ENCODE measurements around the gene TTC27.
"Not testable (repeated sequence)": the region's sequence is repeated elsewhere in the genome, so short reads cannot be mapped to it uniquely, and the experiment has no call there.

TTC27 gene

GRCh38 chr2:32851777-32852439 lies 224.1 kb downstream of the TTC27 start:
- no peak for DNase-seq (ENCODE audit: low read depth)

GRCh38 chr2:32852856-32853255 lies 225.0 kb downstream of the TTC27 start:
- no peak for DNase-seq (ENCODE audit: low read depth)

- no peak for DNase-seq (ENCODE audit: low read depth)
Observed at GRCh38 chr2:32856891-32857290, 229.0 kb downstream of the TTC27 start.

- DNase-seq (ENCODE audit: low read depth): no peak
Observed at GRCh38 chr2:32858713-32859112, 230.9 kb downstream of the TTC27 start.

DNA sequence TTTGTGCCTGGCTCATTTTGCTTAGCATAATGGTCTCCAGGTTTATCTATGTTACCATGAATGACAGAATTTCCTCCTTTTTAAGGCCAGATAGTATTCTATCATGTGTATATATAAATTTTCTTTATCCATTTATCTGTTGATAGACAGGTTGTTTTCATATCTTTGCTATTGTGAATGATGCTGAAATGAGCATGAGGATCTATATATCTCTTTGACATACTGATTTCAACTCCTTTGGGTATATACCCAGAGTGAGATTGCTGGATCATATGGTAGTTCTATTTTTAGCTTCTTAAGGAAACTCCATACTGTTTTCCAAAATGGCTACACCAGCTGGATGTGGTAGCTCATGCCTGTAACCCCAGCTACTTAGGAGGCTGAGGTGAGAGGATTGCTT lies 232.5 kb downstream of the TTC27 start:
- no peak for DNase-seq (ENCODE audit: low read depth)

DNA sequence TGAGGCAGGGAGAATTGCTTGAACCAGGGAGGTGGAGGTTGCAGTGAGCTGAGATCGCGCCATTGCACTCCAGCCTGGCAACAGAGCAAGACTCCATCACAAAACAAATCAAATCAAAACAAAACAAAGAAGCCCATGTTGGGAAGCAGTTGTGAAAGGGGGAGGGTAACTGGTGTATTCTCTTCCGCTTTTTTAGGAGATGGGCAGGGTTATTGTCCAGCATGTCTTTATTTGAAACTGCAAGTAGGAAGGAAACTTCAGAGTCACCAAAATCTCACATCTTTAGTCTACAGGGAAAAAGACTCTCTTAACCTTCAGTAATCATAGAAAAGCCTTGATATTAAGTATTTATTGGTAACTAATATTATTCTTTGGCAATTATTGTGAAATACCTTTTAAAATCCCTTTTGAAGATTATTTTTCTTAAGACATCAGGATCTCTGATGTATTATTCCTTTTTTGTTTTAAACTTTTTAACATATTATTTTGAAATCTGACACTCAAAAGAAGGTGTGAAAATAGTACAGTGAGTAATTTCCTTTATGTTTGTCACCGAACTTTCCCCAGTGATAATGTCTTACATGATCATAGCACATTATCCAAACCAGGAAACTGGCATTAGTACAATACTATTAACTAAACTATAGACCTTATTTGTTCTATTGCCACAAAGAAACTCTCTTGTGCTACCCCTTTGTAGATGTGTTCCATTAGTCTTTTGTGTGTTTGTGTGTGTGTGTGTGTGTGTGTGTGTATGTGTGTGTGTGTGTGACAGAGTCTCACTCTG lies 234.6 kb downstream of the TTC27 start:
- DNase-seq (ENCODE audit: low read depth): no peak

GRCh38 chr2:32863326-32863725 lies 235.5 kb downstream of the TTC27 start:
- DNase-seq (ENCODE audit: low read depth): no peak

GRCh38 chr2:32863803-32864202 lies 236.0 kb downstream of the TTC27 start:
- DNase-seq (ENCODE audit: low read depth): no peak

GRCh38 chr2:32864334-32865111 lies 236.7 kb downstream of the TTC27 start:
- no peak for DNase-seq (ENCODE audit: low read depth)

DNA sequence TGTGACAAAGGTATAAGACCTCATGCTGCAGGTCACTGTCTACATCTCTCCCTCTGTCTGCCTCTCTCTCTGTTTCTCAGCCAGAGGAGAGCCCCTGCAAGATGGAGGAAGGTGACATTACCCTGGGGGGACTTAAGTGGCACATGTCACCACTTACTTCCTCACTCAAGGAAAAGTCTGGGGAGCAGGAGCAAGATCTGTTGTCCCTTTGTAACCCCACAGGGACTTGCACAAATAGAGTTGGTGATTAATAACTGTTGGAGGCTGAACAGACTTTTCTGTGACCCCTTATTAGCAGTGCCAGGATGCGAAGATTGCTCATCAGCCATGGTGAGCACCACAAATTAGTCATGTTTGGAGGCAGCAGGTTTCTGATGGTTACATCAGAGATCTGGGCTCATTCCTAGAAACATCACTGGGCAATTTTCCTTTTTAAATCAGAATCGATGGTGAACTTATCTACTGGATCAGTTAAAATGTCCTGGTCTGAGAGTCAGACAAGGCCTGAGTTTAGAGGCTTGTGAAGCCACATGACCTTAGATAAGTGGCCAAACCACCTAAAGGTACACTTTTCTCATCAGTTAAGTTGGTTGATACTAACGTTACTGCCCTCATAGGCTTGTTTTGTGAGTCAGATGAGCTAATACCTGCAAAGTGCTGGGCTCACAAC lies 237.7 kb downstream of the TTC27 start:
- no peak for DNase-seq (ENCODE audit: low read depth)

GRCh38 chr2:32866462-32866861 lies 238.6 kb downstream of the TTC27 start:
- DNase-seq (ENCODE audit: low read depth): not testable (repeated sequence)

Measured in stimulated activated CD8-positive, alpha-beta memory T cell treated with anti-CD3 and anti-CD28 coated beads, Interleukin-12 subunit alpha, Interleukin-12 subunit beta, amount 100 ng/mL, for 4 hours (primary cell).